HG02610 (cell line): ENCODE data around the gene SLC30A2.

Source experiments
- ATAC-seq: cut with Tn5 transposase; IDR thresholded peaks from one replicate; pipeline ENCODE4 v1.9.1; 2021; ENCODE audit warnings: mild to moderate bottlenecking, moderate library complexity; ENCODE audit not compliant: unreplicated experiment

Gene SLC30A2

DNA sequence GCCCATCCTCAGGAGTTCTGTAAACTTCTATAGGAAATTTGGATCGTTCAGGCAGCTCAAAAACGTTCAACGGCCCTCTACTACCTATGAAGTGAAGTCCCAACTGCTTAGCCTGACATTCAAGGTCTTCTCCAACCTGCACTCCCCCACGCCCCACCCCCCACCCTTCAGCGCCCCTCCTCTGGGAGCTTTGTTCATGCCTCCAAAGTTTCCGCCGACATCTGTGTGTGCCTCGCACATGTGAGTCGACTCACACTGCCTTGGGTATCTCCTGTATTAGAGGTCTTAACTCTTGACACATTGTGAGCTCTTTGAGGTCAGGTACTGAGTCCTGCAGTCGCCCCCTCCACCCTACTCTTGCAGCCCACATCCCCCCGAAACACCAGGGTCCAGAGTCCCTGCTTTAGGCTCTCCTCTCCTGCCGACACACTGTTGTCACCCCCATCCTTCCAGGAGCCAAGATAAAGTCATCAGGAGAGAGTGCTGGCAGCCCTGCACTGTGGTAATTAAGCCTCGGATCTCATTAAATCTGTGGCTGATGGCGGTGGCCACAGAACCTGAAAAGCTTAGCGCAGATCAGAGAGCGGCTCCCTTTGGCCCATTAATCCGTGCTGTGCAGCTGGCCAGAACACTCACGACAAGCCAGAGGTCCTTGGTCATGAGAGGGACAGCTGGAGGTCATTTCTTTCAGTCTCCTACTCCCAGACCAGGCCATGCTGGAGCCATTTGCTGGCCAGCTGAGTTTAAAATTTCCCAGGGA, 46.7 kb downstream of the SLC30A2 start:
- no peak for ATAC-seq

DNA sequence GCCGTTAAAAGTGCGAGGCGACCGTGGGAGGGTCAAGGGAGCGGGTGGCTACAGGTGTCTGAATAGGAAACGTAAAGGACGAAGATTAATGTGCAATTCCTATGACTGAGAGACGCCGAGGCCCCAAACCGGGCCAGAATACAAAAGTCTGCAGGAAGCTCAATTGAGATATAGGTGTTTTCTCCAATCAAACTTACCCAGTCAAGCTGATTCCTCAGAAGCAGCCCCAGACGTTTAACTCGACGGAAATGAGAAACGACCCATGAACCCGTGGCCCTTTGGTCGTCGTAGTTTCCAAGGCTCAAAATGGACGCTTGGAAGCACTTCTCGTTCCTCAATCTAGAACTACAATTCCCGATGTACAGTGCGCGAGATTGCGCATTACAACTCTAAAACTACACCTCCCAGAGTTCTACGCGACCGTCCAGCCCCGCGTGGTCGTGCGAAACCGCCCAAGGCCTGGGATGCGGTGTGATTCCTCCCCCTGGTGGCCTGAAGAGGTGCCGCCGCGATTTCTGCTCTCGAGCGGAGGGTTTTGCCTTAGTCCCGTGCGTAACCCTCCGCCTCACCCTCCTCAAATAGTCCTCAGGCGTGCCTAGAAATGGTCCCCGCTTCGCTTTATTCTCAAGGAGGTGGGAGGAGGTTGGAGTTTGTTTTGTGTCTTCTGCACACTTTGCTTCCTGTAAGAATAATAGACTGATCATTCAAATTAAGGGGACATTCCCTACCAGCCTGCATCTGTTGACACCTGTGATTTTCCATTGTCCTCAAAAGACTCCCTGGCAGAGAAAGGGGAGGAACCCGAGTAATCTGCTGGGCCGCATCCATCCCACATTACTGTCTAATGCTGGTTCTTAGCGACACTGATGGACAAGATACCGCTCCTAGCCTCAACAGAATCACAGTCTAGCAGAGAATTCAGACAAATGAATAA, 47.8 kb downstream of the SLC30A2 start, which contains the start of gene PAFAH2:
TSS of gene PAFAH2 (minus strand) at position 236 of the 934 bp plus-strand sequence. CDS start 7,247 bp downstream, outside the sequence.
- ATAC-seq: peak; percentile 93

DNA sequence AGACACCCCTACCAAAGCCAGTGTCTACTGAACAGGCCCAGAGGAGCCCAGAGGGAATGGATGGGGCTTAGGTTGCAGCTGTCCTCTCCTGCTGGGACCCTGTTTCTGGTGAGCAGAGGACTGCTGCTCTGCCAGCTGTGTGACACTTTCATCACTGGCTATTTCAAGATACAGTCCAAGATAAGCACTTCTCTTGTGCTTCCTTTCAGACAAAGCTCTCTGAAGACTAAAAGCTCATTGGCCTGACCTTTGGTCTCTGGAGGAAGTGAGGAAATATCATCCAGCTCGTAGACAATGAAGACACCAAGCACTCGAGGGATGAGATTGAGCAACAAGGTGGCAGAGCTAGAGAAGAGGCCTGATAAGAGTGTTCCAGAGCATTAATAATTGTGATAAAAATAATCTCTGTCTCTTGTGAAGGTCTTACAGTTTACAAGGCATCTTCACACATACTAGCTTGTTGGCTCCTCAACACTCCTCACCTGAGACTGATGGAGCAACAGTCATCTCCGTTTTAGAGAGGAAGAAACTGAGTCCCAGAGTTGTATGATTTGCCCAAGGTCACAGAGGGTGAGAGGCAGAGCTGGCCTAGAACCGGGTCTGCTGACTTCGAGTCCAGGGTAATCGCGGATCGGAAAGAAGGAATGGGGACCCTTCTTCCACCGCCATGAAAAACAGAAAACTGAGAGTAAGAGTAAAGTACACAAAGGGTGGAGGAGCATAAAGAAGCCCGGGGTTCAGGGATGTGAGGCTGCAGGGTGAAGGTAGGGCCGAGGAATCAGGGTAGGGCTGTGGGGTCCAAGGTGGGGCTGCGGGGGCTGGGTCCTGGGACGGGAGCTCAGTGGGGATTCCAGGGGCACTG, 48.7 kb downstream of the SLC30A2 start:
- ATAC-seq: no peak

DNA sequence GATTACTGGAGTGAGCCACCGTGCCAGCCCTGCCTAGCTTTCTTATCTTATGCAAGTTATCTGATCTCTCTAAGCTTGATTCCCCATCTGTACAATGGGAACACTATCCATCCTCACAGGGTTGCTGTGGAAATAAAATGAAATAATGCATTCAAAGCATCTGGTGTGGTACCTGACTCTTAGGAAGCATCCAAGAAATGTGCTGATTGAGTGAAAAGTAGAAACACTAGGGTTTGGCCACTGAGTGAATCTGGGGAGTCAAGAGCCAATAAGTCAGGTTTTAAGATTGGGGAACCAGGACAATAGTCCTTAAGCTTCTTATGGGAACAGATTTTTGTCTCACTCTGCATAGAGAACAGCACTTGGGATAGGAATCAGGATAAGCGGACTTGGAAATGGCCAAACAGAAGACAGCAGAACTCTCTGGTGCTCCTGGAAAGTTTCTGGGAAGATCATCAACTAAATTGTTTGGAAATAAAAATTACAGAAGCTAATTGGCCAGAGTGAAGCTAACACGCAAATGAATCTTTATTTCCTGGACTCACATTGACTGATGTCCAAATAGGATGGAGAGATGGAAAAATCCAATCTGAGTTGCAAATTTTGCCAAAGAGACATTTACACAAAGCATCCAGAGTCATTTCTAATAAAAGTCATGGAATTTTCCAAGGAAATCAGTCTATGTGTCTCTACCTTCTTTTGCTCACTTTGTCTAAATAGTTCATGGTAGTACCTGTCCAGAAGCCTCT, 51.3 kb downstream of the SLC30A2 start:
- no peak for ATAC-seq

DNA sequence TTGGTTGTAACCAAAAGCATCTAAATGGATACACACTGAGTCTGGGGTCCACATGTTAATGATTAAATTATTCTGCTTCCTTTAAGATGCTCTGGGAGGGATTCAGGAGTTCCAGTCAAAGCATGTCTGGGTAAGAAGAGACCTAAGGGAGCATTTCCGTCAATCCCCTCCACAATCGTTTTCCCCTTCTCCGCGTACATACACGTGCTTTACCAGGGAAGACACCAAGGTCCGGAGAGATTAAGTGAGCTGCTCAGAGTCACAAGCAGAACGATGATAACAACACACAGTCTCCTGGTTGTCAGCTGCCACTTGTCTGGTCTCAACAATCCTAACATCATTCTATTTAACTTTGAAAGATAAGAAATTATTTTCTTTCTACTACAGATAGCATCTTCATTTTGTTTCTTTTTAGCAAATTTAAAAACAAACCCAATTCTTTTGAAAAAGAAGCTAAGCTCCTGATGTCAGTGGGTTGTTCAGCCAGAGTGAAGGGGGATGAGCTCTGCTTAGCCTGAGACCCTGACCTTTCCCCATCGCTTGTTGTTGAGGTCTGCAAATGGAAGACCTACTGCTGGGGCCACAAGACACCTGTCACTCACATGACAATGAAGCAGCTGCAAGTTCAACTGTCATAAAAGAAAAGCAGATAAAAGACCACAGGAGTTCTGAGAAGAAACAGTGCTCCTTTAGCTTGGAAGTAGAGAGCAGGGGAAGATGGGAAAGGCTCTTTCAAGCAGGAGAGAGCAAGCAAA, 52.5 kb downstream of the SLC30A2 start:
- ATAC-seq: no peak

DNA sequence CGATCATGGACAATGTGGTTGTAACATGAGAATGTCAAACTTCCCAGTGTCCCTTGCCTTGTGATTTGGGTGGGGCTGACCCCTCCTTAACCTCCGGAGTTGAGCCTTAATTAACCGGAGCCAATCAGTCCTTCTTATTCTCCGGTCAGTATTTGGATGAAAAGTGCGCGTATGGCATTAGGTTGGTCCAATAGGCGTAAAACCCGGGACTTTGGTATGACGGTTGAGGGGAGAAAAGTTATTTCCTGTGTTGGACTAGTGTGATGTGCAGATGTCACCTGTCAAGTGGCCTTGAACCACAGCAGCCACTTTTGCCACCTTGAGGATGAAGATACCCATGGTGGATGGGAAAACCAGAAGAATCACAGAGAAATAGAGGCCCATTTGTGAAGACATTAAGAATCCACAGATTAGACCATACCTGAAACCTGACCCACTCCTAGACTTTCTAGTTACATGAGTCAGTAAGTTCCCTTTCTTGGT, 53.2 kb downstream of the SLC30A2 start:
- no peak for ATAC-seq

DNA sequence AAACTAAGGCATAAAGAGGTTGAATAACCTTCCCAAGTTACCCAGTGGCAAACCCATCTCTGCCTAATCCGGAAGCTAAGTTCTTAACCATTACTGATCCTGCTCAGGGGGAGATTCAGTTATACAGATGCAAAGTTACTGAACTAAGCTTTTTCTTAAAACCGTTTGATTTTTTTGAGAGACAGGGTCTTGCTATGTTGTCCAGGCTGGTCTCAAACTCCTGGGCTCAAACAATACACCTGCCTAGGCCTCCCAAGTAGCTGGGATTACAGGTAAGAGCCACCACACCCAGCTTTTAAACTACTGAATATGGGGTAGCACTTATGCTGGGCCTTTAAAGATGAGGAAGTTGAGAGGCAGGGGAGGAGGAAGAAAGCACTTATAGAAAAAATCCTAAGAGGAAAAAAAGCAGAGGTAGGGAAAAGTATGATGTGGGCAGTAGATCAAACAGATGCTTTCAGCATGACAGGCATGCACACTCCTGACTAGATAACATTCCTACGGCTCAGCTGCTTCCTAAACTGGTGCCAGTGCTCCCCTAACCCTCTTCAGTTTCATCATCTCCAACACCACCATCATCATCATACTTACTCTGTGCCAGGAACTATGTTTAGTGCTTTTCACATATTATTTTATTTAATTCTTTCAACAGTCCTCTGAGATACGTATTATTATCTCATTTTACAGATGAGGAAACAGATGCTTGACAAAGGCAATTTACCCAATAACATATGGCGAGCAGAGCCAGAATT, 53.8 kb downstream of the SLC30A2 start:
- no peak for ATAC-seq

DNA sequence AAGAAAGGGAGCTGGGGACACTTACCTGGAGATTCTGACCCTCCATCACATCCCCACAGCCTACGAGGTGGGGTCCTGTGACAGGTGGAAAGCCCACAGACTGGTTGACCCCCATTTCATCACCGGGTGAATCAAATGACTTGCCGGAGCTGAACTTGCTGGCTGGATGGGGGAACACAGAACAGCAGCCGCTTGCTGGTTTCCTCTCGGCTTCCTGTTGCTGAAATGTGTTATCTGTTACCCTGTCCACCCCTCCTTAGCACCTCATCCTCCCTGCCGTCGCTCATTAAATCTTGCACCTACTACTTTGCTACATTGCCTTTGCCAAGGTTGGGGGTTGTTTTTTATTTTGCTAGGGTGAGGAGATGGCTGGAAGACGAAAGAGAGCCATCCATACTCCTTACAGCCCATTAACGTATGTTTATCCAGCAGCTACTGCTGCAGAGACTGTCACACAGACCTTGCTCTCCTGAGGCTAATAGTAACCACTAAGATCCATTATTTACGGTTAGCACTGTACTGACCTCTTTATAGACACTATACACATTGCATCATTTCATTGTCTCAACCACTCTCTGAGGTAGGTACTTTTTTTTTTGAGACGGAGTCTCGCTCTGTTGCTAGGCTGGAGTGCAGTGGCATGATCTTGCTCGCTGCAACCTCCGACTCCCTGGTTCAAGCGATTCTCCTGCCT, 55.1 kb downstream of the SLC30A2 start:
- no peak for ATAC-seq

DNA sequence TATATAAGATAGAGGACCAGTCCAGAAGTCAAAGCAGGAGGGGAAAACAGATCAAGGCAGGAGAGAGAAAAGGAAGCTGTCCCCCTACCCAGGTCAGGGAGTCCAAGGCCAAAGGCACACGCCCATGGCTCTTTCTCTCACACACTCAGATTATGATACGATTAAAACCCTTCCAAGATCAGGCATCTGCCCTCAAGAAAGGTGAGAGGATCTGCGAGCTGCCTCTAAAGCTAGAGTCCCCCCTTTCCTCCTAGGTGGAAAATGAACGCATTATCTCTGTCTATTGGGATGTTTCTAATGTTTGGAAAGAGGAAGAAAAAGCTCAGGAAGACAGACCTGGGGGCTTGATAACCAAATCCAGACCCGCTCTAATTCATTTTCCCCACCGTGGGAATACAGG, 55.7 kb downstream of the SLC30A2 start:
- no peak for ATAC-seq

DNA sequence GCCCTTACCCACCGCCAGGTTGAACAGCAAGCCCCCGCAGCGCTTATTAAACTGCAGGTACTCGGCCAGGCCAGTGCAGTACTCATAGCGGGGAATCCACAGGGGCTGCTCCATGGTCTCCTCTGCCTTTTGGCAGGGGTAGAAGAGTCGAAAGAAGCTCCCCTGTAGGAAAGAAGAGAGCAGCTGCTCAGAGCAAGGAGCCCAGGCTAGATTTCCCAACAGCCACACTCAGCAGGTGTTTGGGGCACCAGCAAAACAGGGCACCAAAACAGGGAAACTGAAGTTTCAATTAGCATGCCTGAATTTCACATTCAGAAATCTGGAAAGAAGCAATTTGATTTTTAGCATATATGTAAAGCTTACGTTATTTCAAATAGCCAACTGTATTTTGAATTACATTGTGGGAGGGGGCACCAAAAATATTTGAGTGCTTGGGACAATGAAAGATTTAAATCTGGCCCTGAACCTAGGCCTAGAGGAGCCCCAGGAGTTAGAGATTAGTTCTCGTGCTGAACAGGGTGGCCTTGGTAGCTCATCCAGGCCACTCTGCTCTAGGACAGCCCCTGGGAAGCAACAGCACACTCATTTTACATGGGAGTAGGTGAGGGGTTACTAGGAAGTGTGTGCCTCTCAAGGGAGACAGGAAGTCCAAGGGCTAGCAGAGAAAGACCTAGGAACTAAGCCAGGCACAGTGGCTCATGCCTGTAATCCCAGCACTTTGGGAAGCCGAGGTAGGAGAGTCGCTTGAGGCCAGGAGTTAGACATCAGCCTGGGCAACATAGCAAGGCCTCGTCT, 56.3 kb downstream of the SLC30A2 start:
- ATAC-seq: no peak

DNA sequence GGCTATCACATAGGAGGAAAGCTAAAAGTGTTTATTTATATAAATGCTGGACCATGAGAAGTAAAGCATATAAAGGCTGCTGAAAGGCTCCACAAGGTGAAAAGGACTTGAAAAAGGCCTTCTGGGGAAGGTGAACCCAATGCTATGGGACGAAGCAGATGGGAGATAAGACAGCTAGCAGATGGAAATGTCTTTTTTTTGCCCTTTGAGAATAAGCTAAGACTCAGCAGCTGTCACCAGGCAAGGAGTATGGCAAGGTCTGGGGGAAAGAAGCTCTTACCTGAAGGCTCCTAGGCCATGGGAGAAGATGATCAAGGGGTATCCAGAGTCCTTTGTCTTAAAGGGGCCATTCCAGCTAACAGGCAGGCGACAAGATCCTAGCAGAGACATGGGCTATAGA, 58.0 kb downstream of the SLC30A2 start:
- ATAC-seq: no peak
